CD14-positive monocyte (primary cell): Measurements from ENCODE around the gene CAMK1D. TPM values are rescaled to one million over a fixed set of nuclear protein-coding genes. Genes with fewer than 3 reads are reported as not detected.
A peak's percentile ranks its signal among the peaks of the same experiment; 100 is the strongest.

Source experiments
- DNase-seq, 3 donors: peaks; one replicate each; pipeline ENCODE4 v3.0.0-alpha.2; 2011 to 2022
- H2AFZ ChIP-seq: 2 replicates; pipeline ENCODE4 v1.6.0; 2012; ENCODE audit warnings: mild to moderate bottlenecking, low read depth, low read length, inconsistent platforms; ENCODE audit not compliant: insufficient read depth, poor library complexity, severe bottlenecking
- H3K27ac ChIP-seq, 2 donors: 1 replicate in 1 of 2; 2 replicates in 1 of 2; pipeline ENCODE4 v1.5.1; 2012 to 2013; ENCODE audit warnings: low read length in 2 of 2, control low read depth in 1 of 2, inconsistent platforms in 1 of 2, low read depth in 1 of 2, mild to moderate bottlenecking in 1 of 2
- H3K27me3 ChIP-seq, 2 donors: one replicate each; pipeline versions ENCODE4 v1.6.0 to v1.6.1; 2011 to 2013; ENCODE audit warnings: low read length in 2 of 2; ENCODE audit not compliant: control insufficient read depth in 2 of 2, insufficient read depth in 2 of 2
- H3K36me3 ChIP-seq, 2 donors: replicated peaks in 1 of 2; 1 replicate in 1 of 2; 2 replicates in 1 of 2; pipeline versions ENCODE4 v1.5.1 to v1.6.1; 2012 to 2013; ENCODE audit warnings: low read length in 2 of 2, control low read depth in 1 of 2, inconsistent platforms in 1 of 2, mild to moderate bottlenecking in 1 of 2; ENCODE audit not compliant: insufficient read depth in 2 of 2, control insufficient read depth in 1 of 2
- H3K4me1 ChIP-seq, 2 donors: 1 replicate in 1 of 2; 2 replicates in 1 of 2; pipeline versions ENCODE4 v1.5.1 to v1.6.1; 2012 to 2013; ENCODE audit warnings: low read length in 2 of 2, control low read depth in 1 of 2, inconsistent platforms in 1 of 2, mild to moderate bottlenecking in 1 of 2, moderate library complexity in 1 of 2; ENCODE audit not compliant: insufficient read depth in 2 of 2, control insufficient read depth in 1 of 2
- H3K4me2 ChIP-seq: replicated peaks from 2 replicates; pipeline ENCODE3; 2012; ENCODE audit warnings: low read length, moderate library complexity, mild to moderate bottlenecking; ENCODE audit not compliant: poor library complexity, severe bottlenecking; ENCODE audit errors: extremely low read depth
- H3K4me3 ChIP-seq, 3 experiments: fragments of 200-600 bp in 1 of 3; sonication (generic) in 1 of 3; replicated peaks in 1 of 3; 1 replicate in 2 of 3; 2 replicates in 1 of 3; pipeline ENCODE4 v1.5.1; 2011 to 2013; ENCODE audit warnings: low read length in 3 of 3, mild to moderate bottlenecking in 3 of 3, control low read depth in 2 of 3, low read depth in 2 of 3, inconsistent platforms in 1 of 3, moderate library complexity in 1 of 3
- H3K79me2 ChIP-seq: 2 replicates; pipeline ENCODE4 v1.6.0; 2012; ENCODE audit warnings: mild to moderate bottlenecking, control low read depth, inconsistent platforms, low read length, moderate library complexity; ENCODE audit not compliant: insufficient read depth
- H3K9ac ChIP-seq: 2 replicates; pipeline ENCODE4 v1.6.0; 2017; ENCODE audit warnings: low read length, mild to moderate bottlenecking; ENCODE audit not compliant: insufficient read depth, poor library complexity, severe bottlenecking
- H3K9me3 ChIP-seq, 2 donors: replicated peaks in 1 of 2; 1 replicate in 1 of 2; 2 replicates in 1 of 2; pipeline versions ENCODE4 v1.5.1 to v1.6.1; 2012 to 2013; ENCODE audit warnings: low read length in 2 of 2, control low read depth in 1 of 2; ENCODE audit not compliant: control insufficient read depth in 1 of 2, insufficient read depth in 1 of 2
- H4K20me1 ChIP-seq: 2 replicates; pipeline ENCODE4 v1.6.0; 2012; ENCODE audit warnings: mild to moderate bottlenecking, low read length, control low read depth, moderate library complexity; ENCODE audit not compliant: insufficient read depth
- H3K27ac Mint-ChIP-seq, 7 donors: one replicate each; pipeline ENCODE4 v1.8.0; 2020; ENCODE audit warnings: mild to moderate bottlenecking in 7 of 7, mixed read lengths in 7 of 7, moderate library complexity in 6 of 7, inconsistent platforms in 2 of 7
- H3K27me3 Mint-ChIP-seq, 3 donors: one replicate each; pipeline ENCODE4 v1.8.0; 2021 to 2022; ENCODE audit warnings: low read depth in 3 of 3, mild to moderate bottlenecking in 3 of 3, mixed read lengths in 3 of 3, moderate library complexity in 3 of 3, inconsistent platforms in 1 of 3
- H3K36me3 Mint-ChIP-seq, 2 donors: one replicate each; pipeline ENCODE4 v1.8.0; 2020; ENCODE audit warnings: mixed read lengths in 2 of 2, inconsistent platforms in 1 of 2, mild to moderate bottlenecking in 1 of 2
- H3K4me1 Mint-ChIP-seq: one replicate; pipeline ENCODE4 v1.8.0; 2020; ENCODE audit warnings: mild to moderate bottlenecking, mixed read lengths
- H3K4me3 Mint-ChIP-seq, 2 donors: one replicate each; pipeline ENCODE4 v1.8.0; 2020; ENCODE audit warnings: mild to moderate bottlenecking in 2 of 2, mixed read lengths in 2 of 2, moderate library complexity in 1 of 2
- H3K9me3 Mint-ChIP-seq, 7 donors: one replicate each; pipeline ENCODE4 v1.8.0; 2020 to 2022; ENCODE audit warnings: mixed read lengths in 7 of 7, mild to moderate bottlenecking in 6 of 7, moderate library complexity in 6 of 7, inconsistent platforms in 2 of 7
- WGBS: methylation state at CpG from one replicate; pipeline ENCODE4 v1.1.5; 2013; ENCODE audit warnings: missing lambda C conversion rate; ENCODE audit not compliant: insufficient coverage; 5-methylcytosine and 5-hydroxymethylcytosine counted together
- intact Hi-C, 2 donors: fragments of 100-400 bp; cut with micrococcal nuclease; formaldehyde crosslinking; loops; one replicate each; pipeline versions ENCODE4 v1.15.0 to v1.15.1; 2023
- polyA plus RNA-seq, 3 donors: library from polyadenylated mRNA; depleted of rRNA in 1 of 3; unstranded in 2 of 3; stranded (reverse) in 1 of 3; fragments of 300-500 nt in 2 of 3; fragments of >200 nt in 1 of 3; fragmentation: Illumina TruSeq in 2 of 3; gene quantifications; 1 replicate in 2 of 3; 2 replicates in 1 of 3; pipeline ENCODE4 v1.2.3, GENCODE V29; 2012 to 2021
- TF ChIP-seq, protein P1 (sequence below): fragments of 200-600 bp; IDR thresholded peaks from one replicate; pipeline ENCODE4 v1.8.0; 2022; ENCODE audit warnings: antibody characterized with exemption, mild to moderate bottlenecking

CAMK1D gene
- polyA plus RNA-seq, 3 donors = 6.7 to 11.8 (median 7.1) TPM

- Mint-ChIP-seq H3K9me3 (no peaks in the 10 kb centered on the region), H3K4me3 (no peak overlapping the region), H3K4me1 (peaks cover 4% of the 10 kb centered on the region), H3K27ac (peak overlapping the region in 1 of 7 donors; percentile 72), H3K27me3 (no peaks in the 10 kb centered on the region), H3K36me3 (no peaks in the 10 kb centered on the region)
- Histone ChIP-seq H3K4me2 (no peak overlapping the region), H2AFZ (no peak overlapping the region), H3K36me3 (no peaks in the 10 kb centered on the region), H3K4me3 (no peak overlapping the region), H3K9ac (no peak overlapping the region), H3K27ac (no peak overlapping the region), H3K79me2 (no peaks in the 10 kb centered on the region), H4K20me1 (peaks cover 64% of the 10 kb centered on the region), H3K4me1 (no peaks in the 10 kb centered on the region), H3K9me3 (no peaks in the 10 kb centered on the region), H3K27me3 (no peaks in the 10 kb centered on the region)
- DNase-seq = no peak
- TF ChIP-seq, protein P1, sequence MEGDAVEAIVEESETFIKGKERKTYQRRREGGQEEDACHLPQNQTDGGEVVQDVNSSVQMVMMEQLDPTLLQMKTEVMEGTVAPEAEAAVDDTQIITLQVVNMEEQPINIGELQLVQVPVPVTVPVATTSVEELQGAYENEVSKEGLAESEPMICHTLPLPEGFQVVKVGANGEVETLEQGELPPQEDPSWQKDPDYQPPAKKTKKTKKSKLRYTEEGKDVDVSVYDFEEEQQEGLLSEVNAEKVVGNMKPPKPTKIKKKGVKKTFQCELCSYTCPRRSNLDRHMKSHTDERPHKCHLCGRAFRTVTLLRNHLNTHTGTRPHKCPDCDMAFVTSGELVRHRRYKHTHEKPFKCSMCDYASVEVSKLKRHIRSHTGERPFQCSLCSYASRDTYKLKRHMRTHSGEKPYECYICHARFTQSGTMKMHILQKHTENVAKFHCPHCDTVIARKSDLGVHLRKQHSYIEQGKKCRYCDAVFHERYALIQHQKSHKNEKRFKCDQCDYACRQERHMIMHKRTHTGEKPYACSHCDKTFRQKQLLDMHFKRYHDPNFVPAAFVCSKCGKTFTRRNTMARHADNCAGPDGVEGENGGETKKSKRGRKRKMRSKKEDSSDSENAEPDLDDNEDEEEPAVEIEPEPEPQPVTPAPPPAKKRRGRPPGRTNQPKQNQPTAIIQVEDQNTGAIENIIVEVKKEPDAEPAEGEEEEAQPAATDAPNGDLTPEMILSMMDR = no peak
- WGBS = 94% methylated on average over 5 of the region's 7 CpGs
- intact Hi-C loops = no loop called here
Observed at GRCh38 chr10:12539350-12540164, 190.2 kb downstream of the CAMK1D start.

GRCh38 chr10:12540341-12540781 is 191.0 kb downstream of the CAMK1D start:
- H3K27me3 Mint-ChIP-seq = peaks cover 0 to 1% (median 0%) of the 10 kb centered on the region in 3 donors
- H3K79me2 ChIP-seq = no peaks in the 10 kb centered on the region

More at GRCh38 chr10:12540341-12540781, 191.0 kb downstream of the CAMK1D start:
- Histone ChIP-seq H3K27ac (no peak overlapping the region), H3K4me3 (no peak overlapping the region), H3K9ac (no peak overlapping the region), H4K20me1 (peaks cover 57% of the 10 kb centered on the region), H3K9me3 (no peaks in the 10 kb centered on the region), H3K27me3 (no peaks in the 10 kb centered on the region), H3K4me1 (no peaks in the 10 kb centered on the region), H3K4me2 (no peak overlapping the region), H3K36me3 (no peaks in the 10 kb centered on the region), H2AFZ (no peak overlapping the region)
- intact Hi-C loops = no loop called here
- WGBS = 100% methylated on average over 2 of the region's 4 CpGs
- no peaks in the 10 kb centered on the region for H3K9me3 Mint-ChIP-seq
- H3K4me1 Mint-ChIP-seq = peaks cover 4% of the 10 kb centered on the region
- no peak for DNase-seq
- H3K36me3 Mint-ChIP-seq = no peaks in the 10 kb centered on the region
- H3K27ac Mint-ChIP-seq = no peak overlapping the region
- TF ChIP-seq, protein P1 = no peak
- H3K4me3 Mint-ChIP-seq = no peak overlapping the region
